Heart right ventricle (tissue), 16 donors: ENCODE data around the gene NEK6. TPM values are rescaled to one million over a fixed set of nuclear protein-coding genes. Genes with fewer than 3 reads are reported as not detected.

Experiments
- ATAC-seq, 8 donors: fragments of 200-7000 bp; cut with Tn5 transposase; one replicate each; pipeline ENCODE4 v1.9.1; 2020; ENCODE audit warnings: mild to moderate bottlenecking in 8 of 8, moderate library complexity in 8 of 8, moderate number of reproducible peaks in 1 of 8
- DNase-seq, 2 donors: peaks; one replicate each; pipeline ENCODE4 v3.0.0-alpha.2; 2020
- H3K27ac ChIP-seq, 10 donors: fragments of 200-600 bp; sonication (generic) in 2 of 10; one replicate each; pipeline versions ENCODE4 v1.5.0 to v1.8.0; 2020 to 2022; ENCODE audit warnings: mild to moderate bottlenecking in 3 of 10
- H3K27me3 ChIP-seq, 7 donors: fragments of 200-600 bp; one replicate each; pipeline ENCODE4 v1.8.0; 2021 to 2022; ENCODE audit warnings: mild to moderate bottlenecking in 2 of 7
- H3K36me3 ChIP-seq, 9 donors: fragments of 200-600 bp; sonication (generic) in 1 of 9; one replicate each; pipeline versions ENCODE4 v1.5.0 to v1.8.0; 2020 to 2022; ENCODE audit warnings: mild to moderate bottlenecking in 2 of 9
- H3K4me1 ChIP-seq, 9 donors: fragments of 200-600 bp; sonication (generic) in 1 of 9; one replicate each; pipeline versions ENCODE4 v1.5.0 to v1.8.0; 2020 to 2022; ENCODE audit warnings: mild to moderate bottlenecking in 4 of 9
- H3K4me3 ChIP-seq, 10 donors: fragments of 200-600 bp; sonication (generic) in 2 of 10; one replicate each; pipeline versions ENCODE4 v1.5.0 to v1.8.0; 2020 to 2022; ENCODE audit warnings: mild to moderate bottlenecking in 7 of 10, moderate library complexity in 2 of 10
- H3K9me3 ChIP-seq, 11 donors: fragments of 200-600 bp in 10 of 11; sonication (generic) in 2 of 11; one replicate each; pipeline versions ENCODE4 v1.5.0 to v1.8.0; 2013 to 2022; ENCODE audit warnings: mild to moderate bottlenecking in 2 of 11, control low read depth in 1 of 11, moderate library complexity in 1 of 11
- WGBS, 2 donors: extraction: QIAGEN DNeasy Blood & Tissue Kit; methylation state at CpG; one replicate each; pipeline ENCODE4 v1.1.7; 2013; ENCODE audit warnings: inconsistent platforms in 1 of 2; 5-methylcytosine and 5-hydroxymethylcytosine counted together
- intact Hi-C, 10 donors: fragments of 100-400 bp; cut with DNase I; formaldehyde crosslinking; loops; one replicate each; pipeline versions ENCODE4 v1.11.1 to v1.14.2; 2022
- polyA plus RNA-seq, 2 donors: library from polyadenylated mRNA; stranded (reverse); fragments of 200-250 nt; gene quantifications; one replicate each; pipeline ENCODE4 v1.2.3, GENCODE V29; 2013
- total RNA-seq, 10 donors: library from RNA; stranded (reverse); fragmentation: NEBNext Ultra II Directional in 3 of 10; extraction: Animal tissue kit (Norgen Biotek cat#: 25700) in 3 of 10; gene quantifications; one replicate each; pipeline versions ENCODE4 v1.2.1 to v1.2.4, GENCODE V29; 2021 to 2023
- TF ChIP-seq, protein P1 (sequence below), 9 donors: fragments of 200-600 bp; sonication (generic) in 2 of 9; IDR thresholded peaks; one replicate each; pipeline versions ENCODE4 v1.5.0 to v1.8.0; 2021 to 2022; ENCODE audit warnings: antibody characterized with exemption in 9 of 9, mild to moderate bottlenecking in 5 of 9, moderate library complexity in 1 of 9
- donor health status: Arrhythmogenic right ventricular cardiomyopathy.
- donor health status: ischemic (EF 13 %, LVEDD 7.1; RV severe dilation, severe dysfunction).
- donor health status: healthy with polysubstance abuse.
- donor health status: DM: no; HTN: yes; CAD: no.
- donor health status: DM: no; HTN: no; CAD: no.
- donor health status: ischemic (EF 25% LVEDD 6.9; RV normal size, moderate dysfunction).
- donor health status: ischemic (EF 25% LVEDD 5.7; RV mildly dilated, moderate dysfunction).
- donor health status: healthy.
- donor health status: DM: yes; HTN: yes; CAD: no.
- donor health status: Ischemic cardiomyopathy.
- donor health status: ischemic (EF 35%, LVEDD 5.7; RV mildly dilated, moderate dysfunction).
- donor health status: nonischemic (EF 11% LVEDD 7.7; RV severe dilation, severe dysfunction).
- donor health status: DM: yes; HTN: yes; CAD: no.
- donor health status: PGD.
- donor health status: ischemic (EF 29% LVEDD 5.4; RV normal size, mild dysfunction).
- donor health status: nonischemic (EF 23%, LVEDD 6.1; RV moderate dilation, normal function).

The NEK6 gene
- total and polyA plus RNA-seq, 12 donors, result 1.9 to 22.4 (median 7.5) TPM

DNA sequence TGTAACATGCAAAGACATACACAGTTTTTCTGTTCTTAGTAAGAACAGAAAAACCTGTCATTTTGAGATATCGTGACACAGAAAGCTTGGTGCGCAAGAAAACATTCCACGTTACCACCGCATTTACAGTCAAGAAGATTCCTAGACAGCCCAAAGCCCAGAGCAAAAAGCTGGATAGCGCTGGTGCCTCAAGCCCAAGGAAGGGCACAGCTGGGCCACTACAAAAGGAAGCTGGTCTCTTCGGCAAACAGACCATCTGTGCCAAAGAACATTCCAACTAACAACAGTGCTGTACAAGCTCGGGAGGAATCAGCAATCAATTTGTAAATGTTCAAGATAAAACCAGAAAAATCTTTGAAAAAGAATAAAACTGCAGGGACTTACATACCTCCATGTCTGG, 126.5 kb downstream of the NEK6 start:
- Histone ChIP-seq H3K27me3 (no peaks in the 10 kb centered on the region), H3K36me3 (peaks cover 0 to 63% (median 14%) of the 10 kb centered on the region in 9 donors), H3K27ac (no peak overlapping the region), H3K4me1 (peaks cover 3 to 61% (median 45%) of the 10 kb centered on the region in 9 donors), H3K4me3 (no peak overlapping the region), H3K9me3 (no peaks in the 10 kb centered on the region)
- intact Hi-C loops, result no loop called here
- TF ChIP-seq, protein P1, sequence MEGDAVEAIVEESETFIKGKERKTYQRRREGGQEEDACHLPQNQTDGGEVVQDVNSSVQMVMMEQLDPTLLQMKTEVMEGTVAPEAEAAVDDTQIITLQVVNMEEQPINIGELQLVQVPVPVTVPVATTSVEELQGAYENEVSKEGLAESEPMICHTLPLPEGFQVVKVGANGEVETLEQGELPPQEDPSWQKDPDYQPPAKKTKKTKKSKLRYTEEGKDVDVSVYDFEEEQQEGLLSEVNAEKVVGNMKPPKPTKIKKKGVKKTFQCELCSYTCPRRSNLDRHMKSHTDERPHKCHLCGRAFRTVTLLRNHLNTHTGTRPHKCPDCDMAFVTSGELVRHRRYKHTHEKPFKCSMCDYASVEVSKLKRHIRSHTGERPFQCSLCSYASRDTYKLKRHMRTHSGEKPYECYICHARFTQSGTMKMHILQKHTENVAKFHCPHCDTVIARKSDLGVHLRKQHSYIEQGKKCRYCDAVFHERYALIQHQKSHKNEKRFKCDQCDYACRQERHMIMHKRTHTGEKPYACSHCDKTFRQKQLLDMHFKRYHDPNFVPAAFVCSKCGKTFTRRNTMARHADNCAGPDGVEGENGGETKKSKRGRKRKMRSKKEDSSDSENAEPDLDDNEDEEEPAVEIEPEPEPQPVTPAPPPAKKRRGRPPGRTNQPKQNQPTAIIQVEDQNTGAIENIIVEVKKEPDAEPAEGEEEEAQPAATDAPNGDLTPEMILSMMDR (IDR thresholded peaks at IDR 0.05), result no peak
- DNase-seq (no peak), ATAC-seq (no peak)
- 90% methylated on average over 7 of the region's 7 CpGs for WGBS, 2 donors

DNA sequence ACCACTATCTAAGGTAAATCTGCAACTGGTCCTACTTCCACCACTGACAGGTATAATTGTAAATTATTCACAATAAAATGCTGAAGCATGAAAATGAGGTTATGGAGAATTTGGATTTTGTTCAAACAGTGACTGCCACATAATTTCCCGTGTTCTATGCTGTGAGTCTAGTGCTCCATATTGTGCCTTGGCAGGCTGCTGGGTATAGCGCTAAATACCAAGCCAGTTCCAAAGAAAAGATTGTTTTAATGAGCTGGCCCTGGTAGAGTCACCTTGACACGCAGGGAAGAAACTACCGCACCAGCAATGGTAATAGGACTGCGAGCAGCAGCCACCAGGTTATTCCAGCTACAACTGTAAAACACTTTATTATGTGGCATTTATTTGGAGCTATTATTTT, 127.1 kb downstream of the NEK6 start:
- Histone ChIP-seq H3K27me3 (no peaks in the 10 kb centered on the region), H3K4me3 (no peak overlapping the region), H3K27ac (no peak overlapping the region), H3K4me1 (peaks cover 3 to 61% (median 50%) of the 10 kb centered on the region in 9 donors), H3K36me3 (peaks cover 0 to 57% (median 14%) of the 10 kb centered on the region in 9 donors), H3K9me3 (no peaks in the 10 kb centered on the region)
- TF ChIP-seq, protein P1 (IDR thresholded peaks at IDR 0.05), result no peak
- DNase-seq (no peak), ATAC-seq (peak in 3 of 8 donors; percentile 9 to 43 (median 39))
- WGBS, 2 donors, result 62 to 68% methylated on average over 5 of the region's 5 CpGs
- intact Hi-C loops, result no loop called here

DNA sequence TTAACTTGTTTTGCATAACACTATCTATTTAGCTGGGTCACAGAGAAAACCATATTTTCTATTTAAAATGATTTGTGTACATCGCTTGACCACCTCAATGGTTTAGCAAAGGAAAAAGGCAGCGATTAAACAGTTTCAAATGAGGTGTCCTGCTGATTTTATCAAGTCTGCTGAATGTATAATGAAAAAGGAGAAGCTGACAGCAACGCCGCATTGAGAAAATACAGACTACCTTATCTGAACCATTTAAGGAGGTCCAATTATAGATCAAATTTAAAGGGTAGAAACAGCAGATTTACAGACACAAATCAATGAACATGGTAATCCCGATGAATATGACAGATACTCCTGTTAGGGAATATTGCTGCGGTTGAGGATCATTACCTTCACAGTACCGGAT, 127.9 kb downstream of the NEK6 start:
- intact Hi-C loops, result no loop called here
- H3K9me3 ChIP-seq, result no peaks in the 10 kb centered on the region
- no peaks in the 10 kb centered on the region for H3K27me3 ChIP-seq
- peak overlapping the region in 3 of 10 donors; percentile 12 to 33 (median 19) for H3K27ac ChIP-seq
- H3K4me1 ChIP-seq, result peaks cover 3 to 66% (median 57%) of the 10 kb centered on the region in 9 donors
- WGBS, 2 donors, result 61 to 75% methylated on average over 7 of the region's 7 CpGs
- DNase-seq, result no peak
- H3K36me3 ChIP-seq, result peaks cover 0 to 54% (median 14%) of the 10 kb centered on the region in 9 donors
- TF ChIP-seq, protein P1 (IDR thresholded peaks at IDR 0.05), result no peak
- H3K4me3 ChIP-seq, result no peak overlapping the region
- ATAC-seq, result no peak

DNA sequence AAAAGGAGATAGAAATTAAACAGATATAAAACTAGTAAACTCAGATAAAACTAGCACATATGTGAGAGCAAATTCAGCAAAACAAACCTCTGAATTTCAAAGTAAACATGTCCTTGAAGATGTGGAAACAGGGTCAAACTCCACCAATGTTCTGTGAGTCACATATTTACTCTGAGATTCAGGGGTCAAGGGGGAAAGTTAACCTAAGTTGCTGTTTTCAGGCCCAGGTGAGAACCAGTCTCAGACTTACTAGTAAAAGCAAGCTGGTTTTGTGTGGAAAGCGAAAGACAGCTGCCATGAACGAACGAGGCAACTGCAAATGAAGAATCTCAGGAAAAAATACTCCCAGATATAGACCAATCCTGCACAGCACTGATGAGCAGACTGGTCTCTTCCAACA, 128.5 kb downstream of the NEK6 start:
- peak in 1 of 8 donors; percentile 39 for ATAC-seq
- intact Hi-C loops, result no loop called here
- Histone ChIP-seq H3K36me3 (peaks cover 0 to 49% (median 14%) of the 10 kb centered on the region in 9 donors), H3K4me3 (no peak overlapping the region), H3K9me3 (no peaks in the 10 kb centered on the region), H3K27ac (peak overlapping the region in 3 of 10 donors; percentile 12 to 33 (median 19)), H3K27me3 (no peaks in the 10 kb centered on the region), H3K4me1 (peaks cover 3 to 68% (median 61%) of the 10 kb centered on the region in 9 donors)
- WGBS, 2 donors, result 72 to 78% methylated on average over 3 of the region's 3 CpGs
- TF ChIP-seq, protein P1 (IDR thresholded peaks at IDR 0.05), result no peak
- DNase-seq, result no peak
